NCI-H345 treated with DMSO at 0.1 percent for 48 hours (cell line): ENCODE data around the gene STPG4.
"Not testable (repeated sequence)": the region's sequence is repeated elsewhere in the genome, so short reads cannot be mapped to it uniquely, and the experiment has no call there.

Experiments
- DNase-seq: peaks from one replicate; lab custom pipeline; 2025; ENCODE audit not compliant: unreplicated experiment; lab: John Stamatoyannopoulos, UW

The STPG4 gene

DNA sequence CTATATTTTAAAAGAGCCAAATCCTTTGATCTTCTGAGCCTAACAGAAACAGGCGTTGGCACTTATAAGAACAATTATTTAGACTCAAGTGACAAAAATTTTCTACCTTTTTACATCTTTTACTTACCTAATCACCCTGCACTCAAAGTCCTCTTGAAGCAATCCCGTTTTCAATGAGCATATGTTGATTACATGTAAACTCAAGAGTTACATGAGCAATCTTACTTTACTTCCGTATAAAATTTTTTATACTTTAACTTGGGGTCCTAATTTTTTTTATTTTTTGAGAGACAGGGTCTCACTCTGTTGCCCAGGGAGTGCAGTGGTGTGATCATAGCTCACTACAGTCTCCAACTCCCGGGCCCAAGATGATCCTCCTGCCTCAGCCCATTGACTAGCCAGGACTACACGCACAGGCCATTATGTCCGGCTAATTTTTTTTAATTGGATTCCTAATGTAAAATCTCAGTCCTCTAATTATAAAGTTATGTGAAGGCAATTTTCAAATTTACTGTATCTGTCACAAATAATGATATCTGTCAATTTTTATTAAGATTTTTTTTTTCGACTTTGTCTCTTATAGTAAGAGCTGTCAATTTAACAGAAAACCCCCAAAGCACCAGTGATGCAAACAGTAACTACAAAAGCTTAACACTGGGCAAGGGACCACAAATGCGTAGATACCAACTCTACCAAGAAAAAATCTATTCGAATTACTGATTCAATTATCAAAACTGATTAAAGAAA lies 19.1 kb upstream of the STPG4 start:
- no peak for DNase-seq

DNA sequence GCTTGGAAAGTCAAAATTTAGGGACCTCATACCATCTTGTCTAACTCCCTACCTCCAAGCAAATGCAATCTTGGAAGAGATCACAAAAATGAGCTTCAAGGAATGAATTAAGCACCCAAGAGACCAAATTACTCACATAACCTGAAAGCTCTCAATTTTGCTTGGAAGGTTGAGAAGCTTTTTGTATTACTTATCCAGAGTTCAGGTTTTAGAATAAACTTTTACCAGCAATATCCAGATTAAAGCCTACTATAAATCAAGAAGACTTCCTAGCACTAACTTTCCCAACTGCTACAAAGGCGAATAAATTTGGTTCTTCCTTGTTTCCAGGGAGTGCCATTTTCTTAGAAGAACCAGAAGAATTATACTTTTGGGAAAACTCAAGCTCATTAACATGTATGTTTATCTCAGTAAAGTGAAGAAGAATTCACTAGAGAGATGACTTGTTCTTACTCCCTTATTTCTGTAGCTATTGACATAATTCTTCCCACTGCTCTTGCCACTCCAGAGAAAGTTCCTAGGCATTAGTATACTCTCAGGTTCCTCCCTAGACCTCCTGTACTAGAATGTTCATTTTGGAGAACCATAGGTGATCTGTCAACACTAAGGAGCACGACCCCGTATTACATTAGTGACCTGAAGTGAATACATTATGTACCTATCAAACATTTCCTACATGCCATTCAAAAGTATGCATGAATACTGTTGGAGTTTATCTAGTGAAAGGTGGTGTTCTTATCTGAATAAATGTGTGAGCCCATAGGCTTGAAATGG lies 18.0 kb upstream of the STPG4 start:
- no peak for DNase-seq

DNA sequence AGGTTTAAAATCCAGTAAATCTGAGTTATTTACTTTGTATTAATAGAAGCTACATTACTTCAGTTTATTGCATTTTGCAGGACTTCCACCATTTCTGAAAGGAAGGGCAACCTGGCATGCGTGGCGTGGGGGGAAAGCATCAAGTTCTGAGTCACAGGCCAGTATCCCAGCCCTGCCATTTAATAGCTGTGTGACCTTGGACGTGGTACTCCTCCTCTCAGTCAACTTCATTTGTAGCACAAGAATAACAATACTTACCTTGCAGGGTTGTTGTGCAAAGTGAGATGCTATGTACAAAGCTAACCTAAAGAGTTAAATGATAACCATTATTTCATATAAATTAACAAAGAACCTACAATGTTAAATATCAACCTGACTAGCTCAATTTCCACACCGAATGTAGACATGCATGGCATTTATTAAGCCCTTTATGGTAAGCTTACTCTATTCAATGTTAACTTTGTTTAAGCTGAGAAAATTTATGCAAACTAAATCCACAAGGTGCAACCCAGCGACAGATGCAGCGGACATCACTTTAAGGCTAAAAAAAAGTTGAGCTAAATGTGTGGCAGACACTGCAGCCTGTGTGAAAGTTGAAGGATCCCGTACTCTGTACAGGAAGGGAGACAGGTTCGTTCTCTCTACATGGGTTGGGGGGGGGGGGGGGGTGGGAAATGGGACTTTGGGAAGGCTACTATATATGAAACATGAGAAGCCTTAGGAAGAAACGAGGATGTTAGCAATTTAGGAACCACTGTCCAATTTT lies 17.2 kb upstream of the STPG4 start:
- no peak for DNase-seq

DNA sequence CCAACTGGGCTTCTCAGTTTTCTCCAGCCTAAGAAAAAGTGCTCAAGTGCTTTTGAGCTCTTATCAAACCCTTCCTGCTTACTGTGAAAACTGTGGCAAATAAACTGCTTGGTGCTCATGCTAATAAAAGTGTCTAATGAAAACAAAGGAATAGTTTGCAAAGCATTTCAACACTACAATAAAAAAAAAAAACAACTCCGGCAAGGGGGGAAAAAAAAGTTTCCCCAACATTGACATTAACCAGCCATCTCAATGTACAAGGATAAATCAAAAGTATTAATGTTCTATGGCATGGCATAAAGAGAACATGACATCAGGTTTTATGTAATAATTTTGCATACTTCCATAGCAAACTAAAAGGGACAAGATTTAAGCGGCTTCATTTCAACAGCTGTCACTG lies 14.7 kb upstream of the STPG4 start:
- DNase-seq = no peak

DNA sequence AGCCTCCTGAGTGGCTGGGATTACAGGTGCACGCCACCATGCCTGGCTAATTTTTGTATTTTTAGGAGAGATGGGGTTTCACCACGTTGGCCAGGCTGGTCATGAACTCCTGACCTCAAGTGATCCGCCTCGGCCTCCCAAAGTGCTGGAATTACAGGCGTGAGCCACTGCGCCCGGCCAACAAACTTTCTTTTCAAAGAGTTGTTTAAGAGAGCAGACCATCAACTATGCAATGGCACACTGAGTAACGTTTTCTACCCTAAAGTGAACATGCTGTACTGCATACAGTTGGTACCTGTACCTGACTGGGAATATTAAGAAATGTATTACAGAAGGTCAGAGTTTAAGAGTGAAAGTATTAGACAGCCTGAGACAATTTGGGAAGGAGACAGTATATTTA lies 13.8 kb upstream of the STPG4 start:
- not testable (repeated sequence) for DNase-seq

DNA sequence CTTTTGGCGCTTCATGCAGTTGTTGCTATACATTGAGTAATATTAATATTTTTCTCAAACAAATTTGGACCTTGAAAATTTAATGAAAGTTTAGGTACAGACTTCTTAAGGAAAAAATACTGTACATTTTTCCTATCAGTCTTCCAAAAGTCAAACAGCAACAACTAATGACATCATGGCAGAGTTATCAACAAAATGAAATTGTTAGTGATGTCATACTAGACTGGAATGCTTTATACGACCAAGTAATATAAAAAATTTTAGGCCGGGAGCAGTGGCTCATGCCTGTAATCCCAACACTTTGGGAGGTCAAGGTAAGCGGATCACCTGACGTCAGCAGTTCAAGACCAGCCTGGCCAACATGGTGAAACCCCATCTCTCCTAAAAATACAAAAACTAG lies 12.0 kb upstream of the STPG4 start:
- DNase-seq = no peak

DNA sequence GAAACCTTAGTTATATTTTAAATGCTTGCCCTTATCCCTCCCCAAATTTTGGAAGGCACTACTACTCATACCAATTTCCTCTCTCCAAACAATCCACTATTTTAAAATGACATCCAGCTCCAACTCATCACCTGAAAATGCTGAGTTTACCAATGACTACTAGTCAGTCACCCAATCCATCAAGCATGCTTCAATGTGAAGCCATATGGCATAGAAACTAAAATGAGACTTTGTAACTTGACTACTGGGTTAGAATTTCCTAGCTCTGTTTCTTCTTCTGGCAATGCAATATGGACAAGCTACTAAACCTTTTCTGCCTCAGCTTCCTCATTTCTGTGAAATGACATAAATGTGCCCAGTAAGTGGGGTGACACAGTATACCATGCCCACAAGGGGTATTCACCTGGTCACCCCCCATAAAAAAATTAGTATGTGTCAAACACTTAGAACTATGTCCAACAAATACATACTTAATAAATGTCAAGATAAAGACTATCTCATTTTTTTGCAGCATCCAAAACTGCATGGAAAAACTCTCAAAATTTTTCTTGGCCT lies 10.0 kb upstream of the STPG4 start:
- DNase-seq = no peak

DNA sequence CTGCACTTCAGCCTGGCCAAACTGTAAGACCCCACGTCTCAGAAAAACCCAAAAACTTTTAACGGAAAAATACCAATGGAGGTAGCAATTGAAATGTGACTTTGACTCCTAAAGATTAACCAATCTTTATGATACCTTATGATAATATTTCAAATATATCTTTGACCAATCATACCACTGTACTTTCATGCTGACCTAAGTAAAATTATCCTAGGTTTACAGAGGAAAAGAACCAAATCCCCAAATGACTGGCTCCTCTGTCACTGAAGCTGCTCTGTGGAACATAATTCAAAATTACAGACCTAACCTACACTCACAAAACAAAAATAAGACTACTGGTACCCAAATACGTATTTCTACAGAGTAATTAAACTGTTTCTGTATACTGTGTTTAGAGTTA lies 7.7 kb upstream of the STPG4 start:
- no peak for DNase-seq

DNA sequence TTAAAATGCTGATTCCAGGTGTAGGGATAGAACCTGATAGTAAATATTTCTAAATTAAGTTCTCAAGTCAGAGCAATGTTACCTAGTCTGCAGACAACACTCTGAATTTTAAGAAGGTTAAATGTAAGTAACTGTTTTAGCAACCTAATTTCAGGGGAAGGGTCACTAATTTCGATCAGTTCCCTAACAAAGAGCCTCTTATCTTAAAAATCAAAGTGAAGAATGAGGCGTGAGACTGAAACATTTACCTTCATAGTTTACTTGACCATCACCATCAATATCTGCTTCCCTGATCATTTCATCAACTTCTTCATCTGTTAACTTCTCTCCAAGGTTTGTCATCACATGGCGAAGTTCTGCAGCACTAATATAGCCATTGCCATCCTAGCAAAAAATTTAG lies 6.4 kb upstream of the STPG4 start:
- DNase-seq = no peak

DNA sequence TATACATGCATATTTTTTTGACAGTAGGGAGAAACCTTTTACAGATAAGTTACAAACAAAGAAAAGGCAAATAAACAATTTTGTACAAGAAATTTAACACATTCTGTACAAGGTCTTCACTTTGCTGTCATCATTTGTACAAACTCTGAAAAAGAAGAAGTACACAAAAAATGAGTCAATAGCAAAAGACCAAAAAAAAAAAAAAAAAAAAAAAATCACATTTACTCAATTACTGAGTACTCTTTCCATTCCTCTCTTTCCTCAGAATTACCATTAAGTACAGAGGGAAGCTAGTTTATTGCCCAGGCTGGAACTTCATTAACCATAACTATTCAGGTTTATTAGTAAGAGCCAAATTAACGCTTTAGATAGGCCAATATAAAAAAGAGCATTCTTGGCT lies 5.6 kb upstream of the STPG4 start:
- DNase-seq = no peak

DNA sequence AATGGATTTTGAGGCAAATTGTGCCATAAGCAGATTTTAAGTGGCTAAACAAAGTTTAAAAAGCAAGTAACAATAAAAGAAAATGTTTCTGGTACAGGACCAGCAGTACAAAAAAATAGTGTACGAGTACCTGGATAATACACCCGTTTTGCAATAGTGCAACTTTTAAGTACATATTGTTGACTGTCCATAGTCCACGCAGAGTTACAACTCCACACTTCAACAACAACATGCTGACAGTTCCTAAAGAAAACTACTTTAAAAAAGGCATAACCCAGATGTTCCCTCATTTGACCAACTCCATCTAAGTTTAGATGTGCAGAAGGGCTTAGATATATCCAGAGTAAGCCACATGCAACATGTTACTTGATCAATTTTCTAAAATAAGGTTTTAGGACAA lies 5.1 kb upstream of the STPG4 start:
- DNase-seq = no peak

DNA sequence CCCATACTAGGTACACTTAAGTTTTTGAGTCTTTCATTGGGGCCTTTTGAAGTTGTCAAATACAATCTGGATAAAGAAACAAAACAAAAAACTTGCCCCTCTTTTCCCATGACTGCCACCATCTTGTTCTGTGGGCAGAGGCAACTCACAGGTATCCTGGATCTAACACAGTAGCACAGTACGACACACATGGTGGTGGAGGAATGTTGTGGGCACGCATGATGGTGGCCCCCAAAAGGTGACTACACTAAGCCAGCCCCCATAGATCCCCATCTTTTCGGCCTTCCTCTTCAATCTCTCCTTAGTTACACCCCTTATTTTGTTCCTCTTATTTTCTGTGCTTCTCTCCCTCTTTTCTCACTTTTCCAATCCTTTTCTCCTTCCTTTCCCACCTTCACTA lies 4.5 kb upstream of the STPG4 start:
- DNase-seq = no peak

DNA sequence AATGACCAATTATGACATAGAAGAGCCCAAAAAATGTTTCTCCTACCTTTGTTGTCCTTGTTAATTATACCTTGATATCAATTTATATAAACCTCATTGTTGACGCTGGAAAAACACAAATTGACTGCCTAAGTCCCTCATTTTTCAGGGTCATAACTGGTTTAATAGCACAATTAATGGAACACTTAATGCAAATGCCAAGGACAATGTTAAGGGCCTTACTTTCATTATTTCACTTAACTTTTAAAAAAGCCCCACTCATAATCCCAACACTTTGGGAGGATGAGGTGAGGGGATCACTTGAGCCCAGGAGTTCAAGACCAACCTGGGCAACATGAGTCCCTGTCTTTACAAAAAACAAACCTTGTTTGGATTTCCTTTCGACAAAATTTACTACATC lies 3.5 kb upstream of the STPG4 start:
- no peak for DNase-seq

DNA sequence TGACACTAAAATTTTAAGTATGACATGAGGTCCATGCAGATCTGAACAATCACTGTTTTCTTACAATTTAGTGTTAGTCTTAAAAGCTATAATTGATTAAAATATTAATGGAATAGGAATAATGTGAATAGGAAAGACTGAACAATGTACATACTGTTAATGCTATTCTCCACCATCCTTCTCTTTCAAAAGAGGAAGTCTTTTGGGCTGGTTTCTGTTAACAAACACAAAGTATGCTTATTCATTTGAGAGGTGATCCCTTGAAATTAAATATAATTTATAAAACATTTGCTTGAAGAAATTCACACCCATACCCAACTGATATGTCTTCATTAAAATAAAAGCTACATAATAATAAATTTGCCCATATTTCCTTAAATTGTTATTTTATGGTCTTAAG lies 2.3 kb downstream of the STPG4 start:
- DNase-seq = no peak

DNA sequence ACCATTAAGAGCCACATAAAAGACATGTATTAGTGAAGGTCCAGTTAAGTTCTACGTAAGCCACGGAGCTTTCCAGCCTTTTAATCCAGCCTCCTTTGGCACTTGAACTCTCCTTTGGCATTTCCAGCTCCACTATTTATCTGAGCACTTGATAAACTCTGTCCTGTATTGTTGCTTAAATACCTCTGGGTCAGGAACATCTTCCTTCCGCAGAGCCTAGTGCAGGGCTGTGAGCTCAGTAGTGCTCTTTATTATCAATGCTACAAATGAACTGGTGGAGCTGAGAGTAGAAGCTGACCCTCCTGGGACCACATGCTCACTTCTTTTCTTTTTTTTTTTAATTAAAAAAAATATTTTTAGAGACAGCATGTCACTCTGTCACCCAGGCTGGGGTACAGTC lies 4.9 kb downstream of the STPG4 start:
- DNase-seq = no peak

DNA sequence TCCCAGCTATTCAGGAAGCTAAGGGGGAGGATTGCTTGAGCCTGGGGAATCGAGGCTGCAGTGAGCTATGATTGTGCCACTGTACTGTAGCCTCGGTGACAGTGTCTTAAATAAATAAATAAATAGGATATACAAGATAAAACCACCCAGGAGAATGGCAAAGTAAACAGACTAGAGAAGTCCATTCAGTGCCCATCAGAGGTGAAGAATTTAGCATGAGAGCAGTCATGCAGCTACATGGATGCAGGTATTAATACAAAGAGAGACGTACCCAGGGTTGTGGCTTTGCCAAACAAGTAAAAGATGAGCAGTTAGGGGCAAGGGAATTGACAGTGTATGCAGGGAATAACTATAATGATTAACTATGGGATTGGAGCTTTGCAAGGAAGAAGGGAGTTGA lies 8.1 kb downstream of the STPG4 start:
- no peak for DNase-seq

DNA sequence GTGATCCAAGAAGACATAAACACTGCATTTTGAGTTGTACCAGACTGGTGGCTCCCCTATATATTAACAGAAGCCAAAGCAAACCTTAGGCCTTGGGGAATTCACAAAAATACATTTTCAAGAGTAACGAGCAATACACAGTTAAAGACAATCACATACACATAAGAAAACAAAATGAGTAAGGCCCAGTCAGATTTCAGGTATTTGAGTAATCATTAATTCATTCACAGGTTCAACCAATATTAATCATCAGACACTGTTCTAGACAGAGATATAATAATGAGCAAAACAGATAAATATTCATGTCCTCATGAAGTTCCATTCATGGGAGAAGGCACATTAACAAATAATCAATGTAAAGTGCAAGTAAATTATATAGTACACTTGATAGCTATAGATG lies 9.6 kb downstream of the STPG4 start:
- no peak for DNase-seq

DNA sequence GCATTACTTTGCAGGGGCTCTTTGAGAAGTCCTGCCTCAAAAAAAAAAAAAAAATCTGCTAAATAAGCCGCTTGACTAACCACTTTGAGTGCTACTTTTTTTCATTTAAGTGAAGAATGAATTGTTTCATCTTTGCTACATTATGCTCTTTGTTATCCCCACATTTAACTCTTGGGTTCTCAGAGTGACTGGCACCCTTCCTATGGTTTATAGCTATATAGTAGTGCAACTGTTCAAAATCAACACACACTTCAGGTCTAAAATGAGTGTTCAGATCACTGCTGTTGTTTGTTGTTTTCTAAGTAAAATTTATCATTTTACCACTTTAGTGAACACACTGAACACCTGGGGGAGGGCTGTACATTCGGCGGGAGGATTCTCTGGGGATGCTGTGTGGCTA lies 13.6 kb downstream of the STPG4 start:
- DNase-seq = no peak

DNA sequence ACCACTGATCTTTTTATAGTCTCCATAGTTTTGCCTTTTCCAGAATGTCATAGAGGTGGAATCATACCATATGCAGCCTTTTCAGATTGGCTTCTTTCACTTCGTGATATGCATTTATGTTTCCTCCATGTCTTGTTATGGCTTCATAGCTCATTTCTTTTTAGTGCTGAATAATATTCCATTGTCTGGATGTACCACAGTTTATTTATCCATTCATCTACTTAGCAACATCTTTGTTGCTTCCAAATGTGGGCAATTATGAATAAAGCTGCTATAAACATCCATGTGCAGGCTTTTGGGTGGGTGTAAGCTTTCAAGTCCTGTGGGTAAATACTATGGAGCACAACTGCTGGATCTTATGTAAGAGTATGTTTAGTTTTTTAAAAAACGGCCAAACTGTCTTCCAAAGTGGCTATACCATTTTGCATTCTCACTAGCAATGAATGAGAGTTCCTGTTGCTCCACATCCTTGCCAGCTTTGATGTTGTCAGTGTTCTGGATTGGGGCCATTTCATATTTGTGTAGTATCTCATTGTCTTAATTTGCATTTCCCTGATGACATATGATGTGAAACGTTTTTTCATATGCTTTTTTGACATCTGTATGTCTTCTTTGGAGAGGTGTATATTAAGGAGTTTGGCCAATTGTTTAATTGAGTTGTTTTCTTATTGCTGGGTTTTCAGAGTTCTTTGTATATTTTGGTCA lies 20.6 kb downstream of the STPG4 start:
- no peak for DNase-seq

DNA sequence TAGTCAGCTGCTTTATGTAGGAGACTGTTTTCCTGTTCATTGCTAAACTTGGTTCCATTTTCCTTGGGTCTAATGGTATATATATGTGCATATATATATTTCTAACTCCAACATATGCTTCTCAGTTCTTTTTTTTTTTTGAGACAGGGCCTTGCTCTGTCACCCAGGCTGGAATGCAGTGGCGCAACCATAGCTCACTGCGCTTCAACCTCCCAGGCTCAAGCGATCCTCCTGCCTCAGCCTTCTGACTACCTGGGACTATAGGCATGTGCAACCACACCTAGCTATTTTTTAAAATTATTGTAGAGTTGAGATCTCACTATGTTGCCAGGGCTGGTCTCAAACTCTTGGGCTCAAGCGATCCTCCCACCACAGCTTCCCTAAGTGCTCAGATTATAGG lies 22.1 kb downstream of the STPG4 start:
- DNase-seq = no peak

DNA sequence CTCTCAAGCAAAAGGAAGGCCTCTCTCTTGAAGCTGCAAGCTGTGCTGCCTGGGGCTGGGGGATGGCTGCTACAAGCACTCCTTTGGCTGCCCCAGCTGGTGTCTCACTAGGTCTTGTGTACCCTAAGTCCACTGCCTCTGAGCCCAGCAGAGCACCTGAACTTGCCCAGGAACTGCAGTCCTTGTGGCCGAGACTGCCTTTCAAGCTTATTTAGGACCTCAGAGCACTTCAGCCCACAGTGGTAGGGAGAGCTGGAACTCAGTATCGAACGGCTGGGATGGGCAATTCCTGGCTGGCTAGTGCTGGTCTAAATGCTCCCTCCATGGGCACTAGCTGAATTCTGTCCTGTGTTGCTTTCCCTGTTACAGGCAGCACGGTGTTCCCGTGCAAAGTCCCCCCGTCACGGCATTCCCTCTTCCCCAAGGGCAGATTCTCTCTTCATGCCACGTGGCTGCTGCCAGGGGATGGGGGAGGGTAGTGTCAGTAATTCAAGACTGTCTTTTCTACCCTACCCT lies 25.9 kb downstream of the STPG4 start:
- no peak for DNase-seq
